Measurements from ENCODE around the gene PDE1A.

The PDE1A gene

GRCh38 chr2:182166841-182167240, 260.0 kb downstream of the PDE1A start:
- no peak for TF ChIP-seq ZNF596 (tag by site-specific recombination; IDR thresholded peaks at IDR 0.05)
- no peak for TF ChIP-seq ZNF2 (tag by site-specific recombination; IDR thresholded peaks at IDR 0.05)
- no peak for TF ChIP-seq ZSCAN5A (tag by site-specific recombination; IDR thresholded peaks at IDR 0.05)
- no peak for TF ChIP-seq ZNF426 (tag by site-specific recombination; IDR thresholded peaks at IDR 0.05)
- no peak for TF ChIP-seq ZNF670 (tag by site-specific recombination; IDR thresholded peaks at IDR 0.05; ENCODE audit: low read depth)
- no peak for TF ChIP-seq ZNF148 (tag by site-specific recombination; IDR thresholded peaks at IDR 0.05; ENCODE audit: borderline replicate concordance)
- no peak for TF ChIP-seq MZF1 (tag by site-specific recombination; IDR thresholded peaks at IDR 0.05; ENCODE audit: borderline replicate concordance)
- TF ChIP-seq ZFP37 (tag by site-specific recombination; IDR thresholded peaks at IDR 0.05): no peak
- TF ChIP-seq ZNF423 (tag by site-specific recombination; IDR thresholded peaks at IDR 0.05): no peak
- TF ChIP-seq KLF17 (tag by site-specific recombination; IDR thresholded peaks at IDR 0.05): no peak
- TF ChIP-seq SETDB1 (IDR thresholded peaks at IDR 0.05; ENCODE audit: insufficient read length, low read length): no peak
- TF ChIP-seq ZNF629 (tag by site-specific recombination; IDR thresholded peaks at IDR 0.05): no peak
- H3K4me1 ChIP-seq (ENCODE audit: control insufficient read depth, insufficient read depth, low read length): no peaks in the 10 kb centered on the region
- H3K9me3 ChIP-seq (ENCODE audit: control insufficient read depth, insufficient read depth, low read depth, low read length): no peaks in the 10 kb centered on the region
- H3K4me3 ChIP-seq (ENCODE audit: low read depth, low read length): no peak overlapping the region
- no peaks in the 10 kb centered on the region for H3K36me3 ChIP-seq (ENCODE audit: control insufficient read depth in 2 of 2, insufficient read depth in 1 of 2, low read length in 2 of 2)
- H3K27ac ChIP-seq (ENCODE audit: extremely low read depth, low read depth, low read length): no peak overlapping the region
- CTCF ChIA-PET: interaction anchor here (1.1 to 1.2 kb wide), 2 partner anchors 19 to 424 kb away, joined by 3 read pairs; no protein-coding TSS in a partner anchor
- POLR2A ChIA-PET: no interaction called here

- Histone ChIP-seq H3K4me3 (ENCODE audit: low read depth, low read length) (no peak overlapping the region), H3K27ac (ENCODE audit: extremely low read depth, low read depth, low read length) (no peak overlapping the region), H3K9me3 (ENCODE audit: control insufficient read depth, insufficient read depth, low read depth, low read length) (no peaks in the 10 kb centered on the region), H3K36me3 (ENCODE audit: control insufficient read depth in 2 of 2, insufficient read depth in 1 of 2, low read length in 2 of 2) (no peaks in the 10 kb centered on the region), H3K4me1 (ENCODE audit: control insufficient read depth, insufficient read depth, low read length) (no peaks in the 10 kb centered on the region)
- TF ChIP-seq ZBTB20 (tag by site-specific recombination; IDR thresholded peaks at IDR 0.05): no peak
- TF ChIP-seq GFI1B (tag by site-specific recombination; IDR thresholded peaks at IDR 0.05): no peak
- no peak for TF ChIP-seq YY1 (tag by site-specific recombination; IDR thresholded peaks at IDR 0.05)
- no peak for TF ChIP-seq GLIS1 (tag by site-specific recombination; IDR thresholded peaks at IDR 0.05)
- TF ChIP-seq ZNF324 (tag by site-specific recombination; IDR thresholded peaks at IDR 0.05): no peak
- no peak for TF ChIP-seq ZNF555 (tag by site-specific recombination; conservative IDR thresholded peaks at IDR 0.05)
- no peak for TF ChIP-seq ZFP69B (tag by site-specific recombination; IDR thresholded peaks at IDR 0.05)
- TF ChIP-seq ZNF544 (tag by site-specific recombination; IDR thresholded peaks at IDR 0.05): no peak
- TF ChIP-seq ZNF175 (tag by site-specific recombination; IDR thresholded peaks at IDR 0.05): no peak
- no peak for TF ChIP-seq ZNF585B (tag by site-specific recombination; IDR thresholded peaks at IDR 0.05)
- TF ChIP-seq ZNF174 (tag by site-specific recombination; IDR thresholded peaks at IDR 0.05): no peak
- CTCF ChIA-PET: interaction anchor here (1.1 kb wide), 1 partner anchor 423 kb away, joined by 3 read pairs; no protein-coding TSS in a partner anchor
- POLR2A ChIA-PET: no interaction called here
These were observed 260.4 kb downstream of the PDE1A start for GRCh38 chr2:182166406-182166805.
